Stimulated activated CD4-positive, alpha-beta T cell treated with anti-CD3 and anti-CD28 coated beads, TNF-alpha, amount 100 ng/mL, for 24 hours (primary cell): Measurements from ENCODE around the gene DNAJC25.

Source experiments
- DNase-seq, 3 experiments: peaks; one replicate each; pipeline ENCODE4 v3.0.0-alpha.2; 2020; ENCODE audit warnings: low read depth in 3 of 3

The DNAJC25 gene

GRCh38 chr9:111627260-111627963 lies 3.7 kb upstream of the DNAJC25 start:
- DNase-seq, result no peak

GRCh38 chr9:111628411-111628810 lies 2.7 kb upstream of the DNAJC25 start:
- DNase-seq, result no peak

- no peak for DNase-seq
Observed at GRCh38 chr9:111630182-111630963, 761 bp upstream of the DNAJC25 start.

- DNase-seq, result no peak
Observed at GRCh38 chr9:111630964-111631213, 245 bp upstream of the DNAJC25 start.

- DNase-seq, result no peak
Observed at GRCh38 chr9:111632060-111632459, 926 bp downstream of the DNAJC25 start.

GRCh38 chr9:111632695-111633388 lies 1.7 kb downstream of the DNAJC25 start:
- DNase-seq, result no peak

- DNase-seq, result no peak
Observed at GRCh38 chr9:111633389-111633736, 2.2 kb downstream of the DNAJC25 start.

GRCh38 chr9:111634860-111635259 lies 3.7 kb downstream of the DNAJC25 start:
- DNase-seq, result no peak

GRCh38 chr9:111637421-111637950 lies 6.4 kb downstream of the DNAJC25 start:
- DNase-seq, result no peak

GRCh38 chr9:111644195-111644772 lies 13.2 kb downstream of the DNAJC25 start:
- no peak for DNase-seq

GRCh38 chr9:111645806-111646205 lies 14.7 kb downstream of the DNAJC25 start:
- DNase-seq, result no peak

- DNase-seq, result no peak
Observed at GRCh38 chr9:111646417-111646816, 15.3 kb downstream of the DNAJC25 start.

- no peak for DNase-seq
Observed at GRCh38 chr9:111648066-111648465, 16.9 kb downstream of the DNAJC25 start.

GRCh38 chr9:111649016-111649415 lies 17.9 kb downstream of the DNAJC25 start:
- DNase-seq, result no peak

GRCh38 chr9:111657051-111657450 lies 25.9 kb downstream of the DNAJC25 start:
- no peak for DNase-seq

GRCh38 chr9:111658943-111659342 lies 27.8 kb downstream of the DNAJC25 start:
- no peak for DNase-seq

- no peak for DNase-seq
Observed at GRCh38 chr9:111659691-111660090, 28.6 kb downstream of the DNAJC25 start.

- DNase-seq, result peak; percentile 37 to 66 (median 41)
Observed at GRCh38 chr9:111661150-111661801, 30.1 kb downstream of the DNAJC25 start, which contains the start of gene GNG10. Gene GNG10 (plus strand): TSS chr9:111661605. CDS start chr9:111661635, 30 bp downstream.

- peak in 1 of 3 experiments; percentile 32 for DNase-seq
Observed at GRCh38 chr9:111661802-111662521, 30.8 kb downstream of the DNAJC25 start.

GRCh38 chr9:111662576-111663300 lies 31.6 kb downstream of the DNAJC25 start:
- no peak for DNase-seq
